Body of pancreas (tissue), 4 donors: ENCODE results near the gene AUTS2. TPM values are rescaled to one million over a fixed set of nuclear protein-coding genes. Genes with fewer than 3 reads are reported as not detected.

ENCODE experiments used
- ATAC-seq: fragments of 150-250 bp; one replicate; pipeline ENCODE4 v1.9.1; 2016
- DNase-seq, 4 donors: peaks; one replicate each; pipeline ENCODE4 v3.0.0-alpha.2; 2019
- H3K27ac ChIP-seq, 4 donors: fragments of 200-600 bp; sonication (generic); 1 replicate in 3 of 4; 2 replicates in 1 of 4; pipeline versions ENCODE4 v1.5.1 to v1.6.1; 2016 to 2019; ENCODE audit warnings: mild to moderate bottlenecking in 1 of 4, mixed read lengths in 1 of 4, moderate library complexity in 1 of 4
- H3K27me3 ChIP-seq, 2 donors: fragments of 200-600 bp; sonication (generic); one replicate each; pipeline ENCODE4 v1.6.0; 2016; ENCODE audit warnings: mild to moderate bottlenecking in 1 of 2
- H3K36me3 ChIP-seq, 2 donors: fragments of 200-600 bp; sonication (generic); replicated peaks in 1 of 2; 2 replicates each; pipeline ENCODE4 v1.5.1; 2016; ENCODE audit warnings: low read depth in 2 of 2; ENCODE audit not compliant: insufficient read depth in 1 of 2
- H3K4me1 ChIP-seq: fragments of 200-600 bp; sonication (generic); one replicate; pipeline ENCODE4 v1.6.0; 2016
- H3K4me3 ChIP-seq, 2 donors: fragments of 200-600 bp; sonication (generic); 1 replicate in 1 of 2; 2 replicates in 1 of 2; pipeline ENCODE4 v1.5.1; 2016 to 2019
- H3K9me3 ChIP-seq, 3 donors: fragments of 200-600 bp; sonication (generic); 1 replicate in 2 of 3; 2 replicates in 1 of 3; pipeline ENCODE4 v1.5.1; 2016
- CTCF ChIP-seq, 7 experiments: fragments of 450-650 bp in 4 of 7; fragments of 200-600 bp in 3 of 7; sonication (generic) in 3 of 7; IDR thresholded peaks; one replicate each; pipeline ENCODE4 v1.5.1; 2016 to 2019; ENCODE audit warnings: antibody characterized with exemption in 7 of 7
- POLR2A ChIP-seq, 3 donors: fragments of 450-650 bp; IDR thresholded peaks; one replicate each; pipeline ENCODE4 v1.6.1; 2016; ENCODE audit warnings: antibody characterized with exemption in 3 of 3, mild to moderate bottlenecking in 2 of 3
- WGBS, 2 donors: methylation state at CpG; one replicate each; pipeline ENCODE4 v1.1.5; 2017; 5-methylcytosine and 5-hydroxymethylcytosine counted together
- intact Hi-C: fragments of 100-400 bp; cut with DNase I; formaldehyde crosslinking; loops from one replicate; pipeline ENCODE4 v1.15.1; 2023
- total RNA-seq, 2 donors: library from RNA; depleted of rRNA; stranded (reverse); fragments of >200 nt; gene quantifications; one replicate each; pipeline ENCODE4 v1.1.0, GENCODE V29; 2016

The AUTS2 gene
- total RNA-seq, 2 donors from 2014 or later = 11.7 to 18.5 TPM

GRCh38 chr7:70294211-70294911, 696.1 kb downstream of the AUTS2 start:
- Histone ChIP-seq H3K36me3 (no peaks in the 10 kb centered on the region), H3K4me3 (no peak overlapping the region), H3K9me3 (no peaks in the 10 kb centered on the region), H3K27ac (no peak overlapping the region), H3K27me3 (no peaks in the 10 kb centered on the region), H3K4me1 (no peaks in the 10 kb centered on the region)
- ATAC-seq (no peak), DNase-seq (no peak)
- TF ChIP-seq CTCF (IDR thresholded peaks at IDR 0.05) (no peak), POLR2A (IDR thresholded peaks at IDR 0.05) (no peak)
- WGBS, 2 donors = 66 to 68% methylated on average over 9 of the region's 9 CpGs
- intact Hi-C loops = no loop called here

GRCh38 chr7:70298780-70299471, 700.7 kb downstream of the AUTS2 start:
- no peak for ATAC-seq
- Histone ChIP-seq H3K9me3 (no peaks in the 10 kb centered on the region), H3K4me3 (no peak overlapping the region), H3K27me3 (no peaks in the 10 kb centered on the region), H3K36me3 (no peaks in the 10 kb centered on the region), H3K4me1 (no peaks in the 10 kb centered on the region), H3K27ac (no peak overlapping the region)
- TF ChIP-seq POLR2A (IDR thresholded peaks at IDR 0.05) (no peak), CTCF (IDR thresholded peaks at IDR 0.05) (no peak)
- intact Hi-C loops = no loop called here
- 54 to 56% methylated on average over 6 of the region's 6 CpGs for WGBS, 2 donors
- no peak for DNase-seq

GRCh38 chr7:70299472-70299807, 701.2 kb downstream of the AUTS2 start:
- ATAC-seq = no peak
- H3K27me3 ChIP-seq = no peaks in the 10 kb centered on the region
- H3K4me3 ChIP-seq = no peak overlapping the region
- no peaks in the 10 kb centered on the region for H3K4me1 ChIP-seq
- H3K9me3 ChIP-seq = no peaks in the 10 kb centered on the region
- DNase-seq = no peak
- intact Hi-C loops = no loop called here
- 68 to 82% methylated on average over 4 of the region's 4 CpGs for WGBS, 2 donors
- TF ChIP-seq CTCF (IDR thresholded peaks at IDR 0.05) = no peak
- TF ChIP-seq POLR2A (IDR thresholded peaks at IDR 0.05) = no peak
- H3K36me3 ChIP-seq = no peaks in the 10 kb centered on the region
- no peak overlapping the region for H3K27ac ChIP-seq

- Histone ChIP-seq H3K27ac (no peak overlapping the region), H3K4me3 (no peak overlapping the region), H3K27me3 (no peaks in the 10 kb centered on the region), H3K9me3 (no peaks in the 10 kb centered on the region), H3K4me1 (no peaks in the 10 kb centered on the region), H3K36me3 (no peaks in the 10 kb centered on the region)
- intact Hi-C loops = no loop called here
- no peak for DNase-seq
- WGBS, 2 donors = 68 to 73% methylated on average over 6 of the region's 6 CpGs
- ATAC-seq = no peak
- no peak for TF ChIP-seq CTCF (IDR thresholded peaks at IDR 0.05)
- TF ChIP-seq POLR2A (IDR thresholded peaks at IDR 0.05) = no peak
These were observed 703.5 kb downstream of the AUTS2 start for GRCh38 chr7:70301673-70302185.
